Body of pancreas (tissue), 4 donors: ENCODE measurements around the gene ZFP92.

Experiments
- POLR2A ChIP-seq, 3 donors: fragments of 450-650 bp; IDR thresholded peaks; one replicate each; pipeline ENCODE4 v1.6.1; 2016; ENCODE audit warnings: antibody characterized with exemption in 3 of 3, mild to moderate bottlenecking in 2 of 3
- TF ChIP-seq, protein P1 (sequence below), 7 experiments: fragments of 450-650 bp in 4 of 7; fragments of 200-600 bp in 3 of 7; sonication (generic) in 3 of 7; IDR thresholded peaks; one replicate each; pipeline ENCODE4 v1.5.1; 2016 to 2019; ENCODE audit warnings: antibody characterized with exemption in 7 of 7

DNA sequence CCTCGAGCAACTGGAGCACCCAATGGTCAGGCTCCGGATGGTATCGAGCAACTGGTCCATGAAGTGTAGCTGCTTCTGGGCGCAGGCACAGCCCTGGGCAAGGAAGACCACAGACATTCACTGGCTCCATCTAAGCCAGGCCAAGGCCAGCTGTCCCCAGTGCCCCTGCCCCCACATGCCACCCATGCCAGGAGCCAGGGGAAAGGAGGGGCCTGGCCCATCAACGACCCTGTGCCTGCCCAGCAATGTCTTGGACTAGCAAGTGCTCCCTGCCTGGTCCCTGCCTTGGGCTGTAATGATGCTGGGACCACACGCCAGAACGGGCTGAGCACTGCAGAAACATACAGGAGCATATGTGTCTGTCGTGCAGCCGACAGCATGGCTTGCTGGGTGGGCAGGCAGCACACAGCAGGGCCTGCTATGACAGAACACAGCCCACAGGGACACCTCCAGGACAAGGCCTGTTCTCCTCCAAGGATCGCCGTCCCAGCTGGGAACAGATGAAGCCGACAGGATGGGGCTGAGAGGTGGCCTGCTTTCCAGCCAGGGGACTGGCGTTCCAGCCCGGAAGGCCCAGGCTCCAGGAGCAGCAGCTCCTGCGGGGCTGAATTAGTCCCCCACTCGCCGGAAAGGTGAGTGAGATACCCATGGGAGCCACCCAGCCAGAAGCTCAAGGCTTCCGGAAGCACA is 46.0 kb downstream of the ZFP92 start:
- TF ChIP-seq, protein P1, sequence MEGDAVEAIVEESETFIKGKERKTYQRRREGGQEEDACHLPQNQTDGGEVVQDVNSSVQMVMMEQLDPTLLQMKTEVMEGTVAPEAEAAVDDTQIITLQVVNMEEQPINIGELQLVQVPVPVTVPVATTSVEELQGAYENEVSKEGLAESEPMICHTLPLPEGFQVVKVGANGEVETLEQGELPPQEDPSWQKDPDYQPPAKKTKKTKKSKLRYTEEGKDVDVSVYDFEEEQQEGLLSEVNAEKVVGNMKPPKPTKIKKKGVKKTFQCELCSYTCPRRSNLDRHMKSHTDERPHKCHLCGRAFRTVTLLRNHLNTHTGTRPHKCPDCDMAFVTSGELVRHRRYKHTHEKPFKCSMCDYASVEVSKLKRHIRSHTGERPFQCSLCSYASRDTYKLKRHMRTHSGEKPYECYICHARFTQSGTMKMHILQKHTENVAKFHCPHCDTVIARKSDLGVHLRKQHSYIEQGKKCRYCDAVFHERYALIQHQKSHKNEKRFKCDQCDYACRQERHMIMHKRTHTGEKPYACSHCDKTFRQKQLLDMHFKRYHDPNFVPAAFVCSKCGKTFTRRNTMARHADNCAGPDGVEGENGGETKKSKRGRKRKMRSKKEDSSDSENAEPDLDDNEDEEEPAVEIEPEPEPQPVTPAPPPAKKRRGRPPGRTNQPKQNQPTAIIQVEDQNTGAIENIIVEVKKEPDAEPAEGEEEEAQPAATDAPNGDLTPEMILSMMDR (IDR thresholded peaks at IDR 0.05): no peak
- no peak for TF ChIP-seq POLR2A (IDR thresholded peaks at IDR 0.05)
